H9 (cell line): ENCODE measurements around the gene PXN. TPM values are rescaled to one million over a fixed set of nuclear protein-coding genes. Genes with fewer than 3 reads are reported as not detected.

Experiments used
- DNase-seq: peaks from one replicate; pipeline ENCODE4 v3.0.0-alpha.2; 2017
- H2AFZ ChIP-seq: one replicate; pipeline ENCODE4 v1.6.1; 2013; ENCODE audit warnings: mild to moderate bottlenecking, low read length, control low read depth, moderate library complexity
- H2AK5ac ChIP-seq: 2 replicates; pipeline ENCODE4 v1.6.1; 2013; ENCODE audit warnings: low read length, control low read depth, mixed read lengths; ENCODE audit not compliant: insufficient read length
- H2BK120ac ChIP-seq: one replicate; pipeline ENCODE4 v1.6.1; 2013; ENCODE audit warnings: low read depth, mild to moderate bottlenecking, low read length, control low read depth, inconsistent platforms; ENCODE audit not compliant: poor library complexity, severe bottlenecking
- H2BK12ac ChIP-seq: 2 replicates; pipeline ENCODE4 v1.6.1; 2013; ENCODE audit warnings: low read length, control low read depth, mixed read lengths, low read depth; ENCODE audit not compliant: insufficient read length
- H2BK15ac ChIP-seq: 2 replicates; pipeline ENCODE4 v1.6.1; 2013; ENCODE audit warnings: low read depth, low read length, control low read depth
- H2BK20ac ChIP-seq: one replicate; pipeline ENCODE4 v1.6.1; 2013; ENCODE audit warnings: low read depth, mild to moderate bottlenecking, low read length, control low read depth, inconsistent platforms; ENCODE audit not compliant: poor library complexity, severe bottlenecking
- H2BK5ac ChIP-seq: 2 replicates; pipeline ENCODE4 v1.6.1; 2013; ENCODE audit warnings: low read length, control low read depth, mixed read lengths; ENCODE audit not compliant: insufficient read length
- H3K14ac ChIP-seq: 2 replicates; pipeline ENCODE4 v1.6.1; 2013; ENCODE audit warnings: low read length, control low read depth; ENCODE audit not compliant: insufficient read depth
- H3K18ac ChIP-seq: 2 replicates; pipeline ENCODE4 v1.6.1; 2013; ENCODE audit warnings: low read depth, mild to moderate bottlenecking, mixed read lengths, low read length, control low read depth; ENCODE audit not compliant: insufficient read length
- H3K23ac ChIP-seq: 2 replicates; pipeline ENCODE4 v1.6.1; 2013; ENCODE audit warnings: low read length, control low read depth, mixed read lengths, low read depth; ENCODE audit not compliant: insufficient read length
- H3K23me2 ChIP-seq: 2 replicates; pipeline ENCODE4 v1.6.1; 2013; ENCODE audit warnings: low read depth, mild to moderate bottlenecking, mixed read lengths, low read length, control low read depth; ENCODE audit not compliant: insufficient read length, poor library complexity, severe bottlenecking
- H3K27ac ChIP-seq: 2 replicates; pipeline ENCODE4 v1.5.1; 2013; ENCODE audit warnings: low read length, control low read depth, mixed read lengths, low read depth; ENCODE audit not compliant: insufficient read length
- H3K27me3 ChIP-seq: 2 replicates; pipeline ENCODE4 v1.6.1; 2013; ENCODE audit warnings: low read length, control low read depth, inconsistent platforms; ENCODE audit not compliant: insufficient read depth
- H3K4ac ChIP-seq: 2 replicates; pipeline ENCODE4 v1.6.1; 2013; ENCODE audit warnings: low read depth, mild to moderate bottlenecking, control low read depth, inconsistent platforms, low read length, moderate library complexity
- H3K4me1 ChIP-seq: 2 replicates; pipeline ENCODE4 v1.6.1; 2013; ENCODE audit warnings: low read length, control low read depth, inconsistent platforms; ENCODE audit not compliant: insufficient read depth
- H3K4me2 ChIP-seq: 2 replicates; pipeline ENCODE4 v1.6.1; 2013; ENCODE audit warnings: low read length, control low read depth, mixed read lengths; ENCODE audit not compliant: insufficient read length, insufficient read depth
- H3K56ac ChIP-seq: 2 replicates; pipeline ENCODE4 v1.6.1; 2013; ENCODE audit warnings: low read depth, mild to moderate bottlenecking, mixed read lengths, low read length, control low read depth; ENCODE audit not compliant: insufficient read length
- H3K79me1 ChIP-seq: 2 replicates; pipeline ENCODE4 v1.6.1; 2013; ENCODE audit warnings: low read depth, mild to moderate bottlenecking, moderate library complexity, low read length, control low read depth, inconsistent platforms; ENCODE audit not compliant: insufficient read depth, poor library complexity, severe bottlenecking
- H3K79me2 ChIP-seq: 2 replicates; pipeline ENCODE4 v1.6.1; 2013; ENCODE audit warnings: low read length, control low read depth, inconsistent platforms; ENCODE audit not compliant: insufficient read depth
- H3K9ac ChIP-seq: 2 replicates; pipeline ENCODE4 v1.6.1; 2013; ENCODE audit warnings: low read length, control low read depth, mixed read lengths; ENCODE audit not compliant: insufficient read length; ENCODE audit errors: extremely low read depth
- H3K9me3 ChIP-seq: one replicate; pipeline ENCODE4 v1.6.1; 2013; ENCODE audit warnings: low read depth, low read length, inconsistent platforms; ENCODE audit not compliant: control insufficient read depth
- H3T11ph ChIP-seq: one replicate; pipeline ENCODE4 v1.6.1; 2013; ENCODE audit warnings: mild to moderate bottlenecking, low read length, control low read depth, inconsistent platforms
- H4K20me1 ChIP-seq: one replicate; pipeline ENCODE4 v1.6.1; 2013; ENCODE audit not compliant: control insufficient read depth, insufficient read length, insufficient read depth
- H4K5ac ChIP-seq: 2 replicates; pipeline ENCODE4 v1.6.1; 2013; ENCODE audit warnings: low read depth, mild to moderate bottlenecking, mixed read lengths, low read length, control low read depth; ENCODE audit not compliant: insufficient read length
- H4K8ac ChIP-seq: replicated peaks from 2 replicates; pipeline ENCODE4 v1.6.1; 2013; ENCODE audit warnings: low read length, control low read depth, mixed read lengths, low read depth; ENCODE audit not compliant: insufficient read length
- H4K91ac ChIP-seq: 2 replicates; pipeline ENCODE4 v1.6.1; 2013; ENCODE audit warnings: low read depth, mild to moderate bottlenecking, moderate library complexity, mixed read lengths, low read length, control low read depth; ENCODE audit not compliant: insufficient read length
- H3K27ac Mint-ChIP-seq, 3 experiments: 2 replicates in 2 of 3; 3 replicates in 1 of 3; pipeline ENCODE4 v1.8.0; 2020 to 2021; ENCODE audit warnings: mixed read lengths in 3 of 3, mild to moderate bottlenecking in 1 of 3, moderate library complexity in 1 of 3
- H3K27me3 Mint-ChIP-seq: 2 replicates; pipeline ENCODE4 v1.8.0; 2021; ENCODE audit warnings: low read depth, mild to moderate bottlenecking, moderate library complexity, mixed read lengths
- H3K36me3 Mint-ChIP-seq, 3 experiments: 2 replicates in 2 of 3; 3 replicates in 1 of 3; pipeline ENCODE4 v1.8.0; 2020 to 2021; ENCODE audit warnings: low read depth in 3 of 3, mixed read lengths in 3 of 3; ENCODE audit not compliant: insufficient read depth in 1 of 3
- H3K4me1 Mint-ChIP-seq, 2 experiments: 2 replicates each; pipeline ENCODE4 v1.8.0; 2020; ENCODE audit warnings: mixed read lengths in 2 of 2
- H3K4me3 Mint-ChIP-seq, 2 experiments: 2 replicates in 1 of 2; 3 replicates in 1 of 2; pipeline ENCODE4 v1.8.0; 2020 to 2021; ENCODE audit warnings: mild to moderate bottlenecking in 2 of 2, mixed read lengths in 2 of 2, moderate library complexity in 1 of 2
- H3K9me3 Mint-ChIP-seq, 2 experiments: 2 replicates in 1 of 2; 3 replicates in 1 of 2; pipeline ENCODE4 v1.8.0; 2020; ENCODE audit warnings: mild to moderate bottlenecking in 2 of 2, mixed read lengths in 2 of 2, moderate library complexity in 1 of 2
- WGBS: extraction: QIAGEN DNeasy Blood & Tissue Kit; methylation state at CpG from one replicate; pipeline ENCODE4 v1.1.7; 2013; ENCODE audit warnings: missing lambda C conversion rate, low lambda C conversion rate, mixed read lengths; ENCODE audit not compliant: insufficient read length; ENCODE audit errors: extremely low coverage; 5-methylcytosine and 5-hydroxymethylcytosine counted together
- total RNA-seq: library from RNA; stranded (reverse); gene quantifications from 2 replicates; pipeline ENCODE4 v1.2.1, GENCODE V29; 2021
- TF ChIP-seq, protein P1 (sequence below): fragments of 200-600 bp; sonication (generic); conservative IDR thresholded peaks from 3 replicates; pipeline ENCODE4 v1.8.0; 2021; ENCODE audit warnings: antibody characterized with exemption, mild to moderate bottlenecking

PXN gene
- total RNA-seq, 1 experiment from 2014 or later = 92.8 TPM

DNA sequence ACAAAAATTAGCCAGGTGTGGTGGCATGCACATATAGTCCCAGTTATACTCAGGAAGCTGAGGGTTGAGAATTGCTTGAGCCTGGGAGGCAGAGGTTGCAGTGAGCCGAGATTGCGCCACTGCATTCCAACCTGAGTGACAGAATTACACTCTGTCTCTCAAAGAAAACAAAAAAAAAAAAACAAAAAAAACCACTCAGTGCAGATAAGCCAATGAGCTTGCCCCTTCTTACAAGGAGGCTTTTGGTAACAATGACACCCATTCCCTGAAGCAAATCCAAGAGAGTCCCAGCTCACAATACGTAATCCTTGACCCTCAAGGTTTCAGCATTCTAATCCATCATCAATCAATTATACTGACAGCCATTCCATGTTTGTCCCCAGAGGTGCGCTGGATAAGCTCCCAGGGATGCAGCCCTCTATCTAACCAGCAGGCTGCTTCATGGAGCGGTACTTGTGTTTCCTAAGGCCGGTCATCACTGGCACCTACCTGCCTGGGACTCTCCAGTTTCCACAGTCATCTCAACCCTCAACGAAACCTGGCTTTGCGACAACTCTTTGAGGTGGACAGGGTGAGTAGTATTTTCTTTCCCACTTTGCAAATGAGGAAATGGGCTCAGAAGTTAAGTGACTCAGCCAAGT is 83.4 kb downstream of the PXN start:
- Histone ChIP-seq H4K20me1 (no peaks in the 10 kb centered on the region), H2BK15ac (no peak overlapping the region), H3K56ac (no peak overlapping the region), H3K4me2 (no peak overlapping the region), H3K9me3 (no peaks in the 10 kb centered on the region), H3K18ac (no peak overlapping the region), H3K27ac (no peak overlapping the region), H3K4me1 (no peaks in the 10 kb centered on the region), H4K91ac (no peak overlapping the region), H2AFZ (no peak overlapping the region), H3T11ph (no peak overlapping the region), H3K4ac (no peak overlapping the region), H3K79me1 (peaks cover 3% of the 10 kb centered on the region), H2BK12ac (no peak overlapping the region), H2BK5ac (no peak overlapping the region), H4K5ac (no peak overlapping the region), H3K23me2 (no peaks in the 10 kb centered on the region), H3K23ac (no peak overlapping the region), H4K8ac (no peak overlapping the region), H2BK120ac (no peak overlapping the region), H2AK5ac (no peak overlapping the region), H3K27me3 (no peaks in the 10 kb centered on the region), H3K14ac (no peak overlapping the region), H3K79me2 (no peaks in the 10 kb centered on the region), H3K9ac (no peak overlapping the region), H2BK20ac (no peak overlapping the region)
- peaks cover 58 to 85% (median 80%) of the 10 kb centered on the region in 3 experiments; a peak in 6 of 7 replicates for H3K36me3 Mint-ChIP-seq
- H3K27ac Mint-ChIP-seq = peak overlapping the region in 2 of 3 experiments; percentile 65 to 82; a peak in 2 of 7 replicates
- H3K9me3 Mint-ChIP-seq = no peaks in the 10 kb centered on the region
- TF ChIP-seq, protein P1, sequence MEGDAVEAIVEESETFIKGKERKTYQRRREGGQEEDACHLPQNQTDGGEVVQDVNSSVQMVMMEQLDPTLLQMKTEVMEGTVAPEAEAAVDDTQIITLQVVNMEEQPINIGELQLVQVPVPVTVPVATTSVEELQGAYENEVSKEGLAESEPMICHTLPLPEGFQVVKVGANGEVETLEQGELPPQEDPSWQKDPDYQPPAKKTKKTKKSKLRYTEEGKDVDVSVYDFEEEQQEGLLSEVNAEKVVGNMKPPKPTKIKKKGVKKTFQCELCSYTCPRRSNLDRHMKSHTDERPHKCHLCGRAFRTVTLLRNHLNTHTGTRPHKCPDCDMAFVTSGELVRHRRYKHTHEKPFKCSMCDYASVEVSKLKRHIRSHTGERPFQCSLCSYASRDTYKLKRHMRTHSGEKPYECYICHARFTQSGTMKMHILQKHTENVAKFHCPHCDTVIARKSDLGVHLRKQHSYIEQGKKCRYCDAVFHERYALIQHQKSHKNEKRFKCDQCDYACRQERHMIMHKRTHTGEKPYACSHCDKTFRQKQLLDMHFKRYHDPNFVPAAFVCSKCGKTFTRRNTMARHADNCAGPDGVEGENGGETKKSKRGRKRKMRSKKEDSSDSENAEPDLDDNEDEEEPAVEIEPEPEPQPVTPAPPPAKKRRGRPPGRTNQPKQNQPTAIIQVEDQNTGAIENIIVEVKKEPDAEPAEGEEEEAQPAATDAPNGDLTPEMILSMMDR = no peak; the same call in 2 of the 3 replicates
- H3K4me3 Mint-ChIP-seq = no peak overlapping the region
- H3K4me1 Mint-ChIP-seq = no peaks in the 10 kb centered on the region
- DNase-seq = no peak
- H3K27me3 Mint-ChIP-seq = no peaks in the 10 kb centered on the region
- WGBS = no CpG with 5 or more reads among the region's 8 CpGs
